ENCODE results near the gene HOXD9. TPM values are rescaled to one million over a fixed set of nuclear protein-coding genes. Genes with fewer than 3 reads are reported as not detected.

HOXD9 gene
- 5.7 and 11.4 TPM in 2 replicates for total RNA-seq

DNA sequence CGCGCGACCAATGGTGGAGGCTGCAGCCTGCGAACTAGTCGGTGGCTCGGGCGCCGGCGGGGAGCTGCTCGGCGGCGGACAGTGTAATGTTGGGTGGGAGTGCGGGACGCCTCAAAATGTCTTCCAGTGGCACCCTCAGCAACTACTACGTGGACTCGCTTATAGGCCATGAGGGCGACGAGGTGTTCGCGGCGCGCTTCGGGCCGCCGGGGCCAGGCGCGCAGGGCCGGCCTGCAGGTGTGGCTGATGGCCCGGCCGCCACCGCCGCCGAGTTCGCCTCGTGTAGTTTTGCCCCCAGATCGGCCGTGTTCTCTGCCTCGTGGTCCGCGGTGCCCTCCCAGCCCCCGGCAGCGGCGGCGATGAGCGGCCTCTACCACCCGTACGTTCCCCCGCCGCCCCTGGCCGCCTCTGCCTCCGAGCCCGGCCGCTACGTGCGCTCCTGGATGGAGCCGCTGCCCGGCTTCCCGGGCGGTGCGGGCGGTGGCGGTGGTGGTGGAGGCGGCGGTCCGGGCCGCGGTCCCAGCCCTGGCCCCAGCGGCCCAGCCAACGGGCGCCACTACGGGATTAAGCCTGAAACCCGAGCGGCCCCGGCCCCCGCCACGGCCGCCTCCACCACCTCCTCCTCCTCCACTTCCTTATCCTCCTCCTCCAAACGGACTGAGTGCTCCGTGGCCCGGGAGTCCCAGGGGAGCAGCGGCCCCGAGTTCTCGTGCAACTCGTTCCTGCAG is at the start of gene HOXD9:
HOXD9 (plus strand) TSS at position 37 of the 728 bp plus-strand sequence; CDS start at position 87, 50 bp downstream.

DNA sequence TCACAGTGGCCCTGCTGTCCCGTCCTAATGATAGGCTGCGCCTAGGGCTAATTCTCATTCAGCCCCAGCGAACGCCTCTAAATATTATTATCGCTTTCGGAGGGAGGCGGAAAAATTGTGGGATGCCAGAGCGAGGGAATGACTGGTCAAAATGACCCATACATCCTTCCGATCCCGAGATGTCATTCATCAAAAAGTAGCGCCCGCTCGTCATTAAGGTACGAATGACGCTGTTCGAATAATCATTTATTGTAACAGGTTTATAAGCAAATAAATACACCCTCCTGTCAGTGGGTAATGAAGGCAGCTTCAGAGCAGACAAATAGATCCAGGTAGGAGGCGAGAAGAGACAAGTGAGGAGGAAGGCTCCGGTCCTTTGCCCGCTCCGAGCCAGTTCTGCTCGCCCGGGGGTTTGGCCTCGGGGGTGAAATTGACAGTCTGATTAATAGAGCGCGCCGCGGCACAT is 38.7 kb upstream of the HOXD9 start, which contains the start of gene EVX2:
EVX2 (minus strand) TSS at position 167 of the 466 bp plus-strand sequence. CDS start 186 bp downstream, outside the sequence.

DNA sequence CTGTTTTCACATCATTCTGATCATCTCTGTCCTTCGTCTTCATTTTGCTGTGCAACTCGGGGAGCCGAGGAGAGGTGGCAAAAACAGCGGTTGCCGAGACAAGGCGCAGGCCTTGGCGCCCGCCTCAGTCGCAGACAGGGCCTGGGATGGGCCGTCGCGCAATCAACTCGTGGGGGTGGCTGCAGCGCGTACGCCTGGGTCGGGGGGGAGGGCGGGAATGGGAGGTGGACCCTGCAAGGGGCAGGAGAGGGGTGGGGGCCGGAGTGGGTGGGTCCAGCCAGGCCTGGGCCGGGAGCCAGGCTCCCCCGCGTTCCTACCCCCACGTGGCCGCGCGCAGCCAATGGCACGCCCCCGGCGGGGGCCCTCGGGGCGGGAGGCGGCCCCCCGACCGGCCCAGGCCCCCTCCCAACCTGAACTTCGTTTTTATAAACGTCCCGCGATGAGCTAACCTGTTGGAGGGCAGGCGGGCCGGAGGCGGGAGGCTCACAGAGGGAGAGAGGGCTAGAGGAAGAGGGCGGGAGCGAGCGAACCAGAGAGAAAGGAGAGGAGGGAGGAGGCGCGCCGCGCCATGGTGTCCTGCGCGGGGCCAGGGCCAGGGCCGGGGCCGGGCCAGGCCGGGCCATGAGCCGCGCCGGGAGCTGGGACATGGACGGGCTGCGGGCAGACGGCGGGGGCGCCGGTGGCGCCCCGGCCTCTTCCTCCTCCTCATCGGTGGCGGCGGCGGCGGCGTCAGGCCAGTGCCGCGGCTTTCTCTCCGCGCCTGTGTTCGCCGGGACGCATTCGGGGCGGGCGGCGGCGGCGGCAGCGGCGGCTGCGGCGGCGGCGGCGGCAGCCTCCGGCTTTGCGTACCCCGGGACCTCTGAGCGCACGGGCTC is 30.0 kb upstream of the HOXD9 start, which contains the start of gene HOXD13:
HOXD13 (plus strand) TSS at position 452 of the 875 bp plus-strand sequence; CDS start at position 622, 170 bp downstream.

DNA sequence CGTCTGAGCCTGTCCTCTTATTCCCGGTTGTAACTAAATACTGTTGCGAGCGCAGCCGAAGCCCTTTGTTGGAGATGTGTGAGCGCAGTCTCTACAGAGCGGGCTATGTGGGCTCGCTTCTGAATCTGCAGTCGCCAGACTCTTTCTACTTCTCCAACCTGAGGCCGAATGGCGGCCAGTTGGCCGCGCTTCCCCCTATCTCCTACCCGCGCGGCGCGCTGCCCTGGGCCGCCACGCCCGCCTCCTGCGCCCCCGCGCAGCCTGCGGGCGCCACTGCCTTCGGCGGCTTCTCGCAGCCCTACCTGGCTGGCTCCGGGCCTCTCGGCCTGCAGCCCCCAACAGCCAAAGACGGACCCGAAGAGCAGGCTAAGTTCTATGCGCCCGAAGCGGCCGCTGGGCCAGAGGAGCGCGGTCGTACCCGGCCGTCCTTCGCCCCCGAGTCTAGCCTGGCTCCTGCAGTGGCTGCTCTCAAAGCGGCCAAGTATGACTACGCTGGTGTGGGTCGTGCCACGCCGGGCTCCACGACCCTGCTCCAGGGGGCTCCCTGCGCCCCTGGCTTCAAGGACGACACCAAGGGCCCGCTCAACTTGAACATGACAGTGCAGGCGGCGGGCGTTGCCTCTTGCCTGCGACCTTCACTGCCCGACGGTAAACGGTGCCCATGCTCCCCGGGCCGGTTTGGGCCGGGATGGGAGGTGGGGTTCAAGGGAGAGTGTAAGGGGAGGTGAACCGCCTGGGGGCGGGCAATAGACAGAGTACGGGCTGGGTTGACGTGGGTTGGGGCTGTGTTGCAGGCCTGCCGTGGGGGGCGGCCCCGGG is 22.6 kb upstream of the HOXD9 start, which contains the start of gene HOXD12:
HOXD12 (plus strand) TSS at position 68 of the 819 bp plus-strand sequence; CDS start at position 75, 7 bp downstream.

DNA sequence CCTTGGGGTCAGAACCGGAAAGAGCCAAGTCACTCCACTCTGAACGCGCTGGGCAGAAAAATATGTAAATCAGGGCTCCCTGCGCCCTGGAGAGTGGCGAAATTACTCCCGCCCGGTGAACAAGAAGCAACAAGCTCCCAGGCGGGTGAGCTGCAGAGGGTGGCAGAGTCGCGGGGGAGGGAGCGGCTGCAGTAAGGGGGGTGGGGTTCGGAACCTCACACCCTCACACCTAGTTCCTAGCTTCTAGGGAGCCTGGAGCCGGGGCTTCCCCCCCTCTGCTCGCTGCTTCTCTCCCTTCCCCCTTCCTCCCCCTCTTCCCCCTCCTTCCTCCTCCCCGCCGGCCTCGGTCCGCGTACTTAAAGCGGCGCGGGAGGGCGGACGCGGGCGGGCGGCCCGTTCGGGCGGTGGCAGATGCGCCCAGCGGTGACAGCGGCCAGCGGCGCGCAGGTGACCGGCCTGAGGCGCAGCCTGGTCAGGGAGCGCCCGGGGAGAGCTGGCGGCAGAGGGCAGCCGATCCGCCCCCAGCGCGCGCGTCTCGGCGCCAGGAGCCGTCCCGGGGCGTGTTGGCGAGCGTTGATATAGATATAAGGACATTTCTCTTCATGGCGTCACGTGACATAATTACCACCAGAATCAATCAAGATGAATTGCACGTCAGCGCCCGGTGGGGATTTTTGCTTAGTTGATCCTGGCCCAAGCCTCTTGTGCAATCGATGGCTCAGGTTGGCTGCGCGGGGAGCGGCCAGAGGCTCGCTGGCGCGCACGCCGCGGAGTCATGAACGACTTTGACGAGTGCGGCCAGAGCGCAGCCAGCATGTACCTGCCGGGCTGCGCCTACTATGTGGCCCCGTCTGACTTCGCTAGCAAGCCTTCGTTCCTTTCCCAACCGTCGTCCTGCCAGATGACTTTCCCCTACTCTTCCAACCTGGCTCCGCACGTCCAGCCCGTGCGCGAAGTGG is 15.7 kb upstream of the HOXD9 start, which contains the start of gene HOXD11:
HOXD11 (plus strand) TSS at position 700 of the 959 bp plus-strand sequence; CDS start at position 776, 76 bp downstream.

DNA sequence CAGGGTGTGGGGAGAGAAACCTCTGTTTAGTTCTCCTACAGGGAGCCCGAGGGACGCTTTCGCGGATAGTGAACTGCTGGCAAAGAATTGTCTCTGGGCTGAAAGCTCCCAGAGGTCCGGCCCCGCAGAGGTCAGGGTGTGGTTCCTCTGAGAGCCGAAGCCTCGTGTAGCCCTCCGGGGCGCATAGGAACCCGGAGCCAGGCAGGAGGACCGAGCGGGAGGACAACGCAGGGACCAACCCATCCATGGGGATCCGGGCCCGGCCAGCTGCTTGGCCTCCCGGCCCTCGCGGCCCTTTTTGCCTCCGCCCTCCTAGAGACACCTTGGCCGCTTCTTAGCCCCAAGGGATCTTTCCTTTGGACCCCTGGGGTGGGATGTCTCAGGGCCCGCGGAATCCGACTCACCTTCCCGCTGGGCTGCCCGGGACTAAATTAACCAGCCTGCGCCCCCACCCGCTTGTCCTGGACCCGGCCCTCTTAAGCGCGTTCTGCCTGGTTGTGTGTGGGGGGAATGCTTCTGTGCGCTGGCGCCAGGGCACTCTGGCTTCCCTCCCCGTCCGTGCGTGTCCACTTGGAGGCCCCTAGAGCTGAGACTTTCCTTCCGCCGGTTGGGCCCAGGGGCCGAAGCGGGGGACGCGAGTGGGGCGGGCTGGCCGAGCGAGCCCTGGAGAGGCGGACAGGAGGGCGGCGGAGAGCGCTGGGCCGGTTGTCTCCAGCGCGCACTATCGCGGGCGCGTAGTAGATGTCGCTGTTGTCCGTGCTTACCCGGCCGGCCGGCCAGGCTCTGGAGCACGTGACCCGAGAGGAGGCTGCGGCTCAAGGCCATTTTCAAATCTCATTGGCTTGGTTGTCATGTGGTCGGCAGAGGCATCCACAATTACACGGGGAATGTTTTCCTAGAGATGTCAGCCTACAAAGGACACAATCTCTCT is 6.4 kb upstream of the HOXD9 start, which contains the start of gene HOXD10:
HOXD10 (plus strand) TSS at position 896 of the 931 bp plus-strand sequence. CDS start 56 bp downstream, outside the sequence.

DNA sequence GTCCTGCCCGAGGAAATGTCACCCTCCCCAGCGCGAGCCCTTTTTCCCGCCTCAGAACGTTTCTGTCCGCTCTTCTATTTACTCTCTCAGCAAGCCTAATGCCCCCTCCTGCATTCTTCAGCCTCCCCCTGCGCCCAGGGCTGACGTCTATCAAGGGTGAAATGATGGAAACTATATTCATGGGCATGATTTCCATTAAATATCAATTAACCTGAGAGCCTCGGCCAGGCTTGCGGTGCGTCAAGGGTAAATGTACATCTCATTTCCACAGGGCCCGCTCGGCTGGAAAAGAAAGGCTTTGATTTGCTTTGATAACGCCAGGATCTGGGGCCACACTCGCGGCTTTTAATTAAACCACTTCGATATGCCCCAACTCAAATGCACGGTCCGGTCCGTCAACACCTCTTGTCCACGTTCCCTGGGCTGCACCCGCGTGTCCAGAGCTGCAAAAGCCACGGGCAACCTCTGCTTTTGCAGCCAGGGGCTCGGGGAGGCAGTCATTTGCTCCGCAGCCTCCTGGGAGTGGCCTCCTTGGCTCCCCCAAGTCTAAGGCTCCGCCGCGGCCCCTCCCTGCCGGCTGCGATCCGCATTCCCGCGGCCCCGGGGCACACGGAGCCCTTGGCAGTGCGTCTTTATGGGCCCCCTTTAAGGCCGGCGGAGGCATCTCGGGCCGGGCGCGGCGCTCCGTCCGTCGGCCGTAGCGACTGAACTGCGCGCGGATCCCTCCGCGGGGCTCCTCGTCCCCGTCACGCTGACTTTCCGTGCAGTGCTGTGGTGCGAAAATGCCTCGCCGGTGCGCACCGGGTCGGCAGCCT is 6.7 kb downstream of the HOXD9 start, which contains the start of gene HOXD8:
HOXD8 (plus strand) TSS at position 724 of the 815 bp plus-strand sequence. CDS start 662 bp downstream, outside the sequence.

DNA sequence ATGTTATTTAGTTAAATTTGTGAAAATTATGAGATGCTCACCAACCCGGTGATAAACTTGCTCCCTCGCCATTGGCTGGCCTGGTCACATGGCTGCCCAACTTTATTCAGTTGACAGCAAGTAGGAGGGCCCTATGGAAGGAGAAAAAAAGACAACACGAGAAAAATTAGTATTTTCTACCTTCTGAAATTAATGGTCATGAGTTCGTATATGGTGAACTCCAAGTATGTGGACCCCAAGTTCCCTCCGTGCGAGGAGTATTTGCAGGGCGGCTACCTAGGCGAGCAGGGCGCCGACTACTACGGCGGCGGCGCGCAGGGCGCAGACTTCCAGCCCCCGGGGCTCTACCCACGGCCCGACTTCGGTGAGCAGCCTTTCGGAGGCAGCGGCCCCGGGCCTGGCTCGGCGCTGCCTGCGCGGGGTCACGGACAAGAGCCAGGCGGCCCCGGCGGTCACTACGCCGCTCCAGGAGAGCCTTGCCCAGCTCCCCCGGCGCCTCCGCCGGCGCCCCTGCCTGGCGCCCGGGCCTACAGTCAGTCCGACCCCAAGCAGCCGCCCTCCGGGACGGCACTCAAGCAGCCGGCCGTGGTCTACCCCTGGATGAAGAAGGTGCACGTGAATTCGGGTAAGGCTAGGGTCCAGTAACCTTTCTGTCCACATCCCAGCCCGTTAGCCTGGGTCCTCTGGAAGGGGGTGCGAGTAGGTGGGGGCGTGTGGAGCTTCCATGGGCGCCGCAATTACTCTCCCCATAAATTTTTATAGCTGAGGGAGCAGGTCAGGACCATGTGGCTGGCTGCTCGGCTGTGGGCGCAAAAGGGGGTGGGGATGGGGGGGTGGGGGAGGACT is 29.1 kb downstream of the HOXD9 start, which contains the start of gene HOXD4:
HOXD4 (plus strand) TSS at position 109 of the 846 bp plus-strand sequence; CDS start at position 193, 84 bp downstream.

DNA sequence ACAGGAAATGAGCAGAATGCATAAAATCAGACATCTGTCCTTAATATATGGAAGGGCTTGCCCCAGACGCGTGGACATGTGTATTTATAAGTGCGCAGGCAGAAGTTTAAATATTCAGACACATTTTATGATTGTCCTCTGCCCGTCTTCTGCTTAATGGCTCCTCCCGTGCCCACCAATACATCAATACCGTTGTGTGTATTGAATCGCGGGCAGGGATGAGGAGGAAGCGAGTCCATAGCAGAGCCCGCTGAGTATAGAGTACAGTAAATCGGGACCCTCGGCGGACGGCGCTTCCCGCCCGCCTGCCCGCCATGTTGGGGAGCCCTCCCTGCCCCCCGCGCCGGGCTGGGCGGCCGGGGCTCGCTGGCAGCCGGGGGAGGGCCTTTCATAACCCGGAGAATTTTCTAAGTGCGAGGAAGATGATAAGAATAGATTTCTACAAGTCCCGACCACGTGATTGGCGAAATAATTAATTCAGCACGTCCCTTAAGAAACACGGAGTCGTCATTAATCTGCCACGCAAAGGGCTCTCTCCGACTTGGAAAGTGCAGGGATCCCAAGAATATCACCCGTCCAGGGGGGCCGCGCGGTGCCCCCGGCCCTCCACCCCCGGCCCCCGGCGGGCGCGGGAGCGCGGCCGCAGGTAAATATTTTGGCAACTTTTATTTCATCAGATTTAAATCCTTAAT is 34.4 kb downstream of the HOXD9 start, which contains the start of gene HOXD3:
HOXD3 (plus strand) TSS at position 501 of the 692 bp plus-strand sequence. CDS start 11,808 bp downstream, outside the sequence.

Other genes with a start within 250 kb of the HOXD9 start
- 9.3 and 15.5 TPM in 2 replicates for gene LNPK, start 120.5 kb upstream of the HOXD9 start, total RNA-seq
- not detected in 2 replicates for gene EVX2, start 38.8 kb upstream of the HOXD9 start, total RNA-seq
- gene HOXD13, start 30.0 kb upstream of the HOXD9 start, total RNA-seq: not detected in 2 replicates
- gene HOXD12, start 22.9 kb upstream of the HOXD9 start, total RNA-seq: not detected in 2 replicates
- 19.2 and 24.7 TPM in 2 replicates for gene HOXD11, start 15.4 kb upstream of the HOXD9 start, total RNA-seq
- 9.8 and 25.0 TPM in 2 replicates for gene HOXD10, start 5.9 kb upstream of the HOXD9 start, total RNA-seq
- 10.8 and 16.0 TPM in 2 replicates for gene HOXD8, start 7.0 kb downstream of the HOXD9 start, total RNA-seq
- 9.6 and 14.5 TPM in 2 replicates for gene HOXD4, start 28.8 kb downstream of the HOXD9 start, total RNA-seq
- gene HOXD3, start 34.6 kb downstream of the HOXD9 start, total RNA-seq: 2.6 and 8.9 TPM in 2 replicates
- 2.0 and 6.8 TPM in 2 replicates for gene HOXD1, start 65.9 kb downstream of the HOXD9 start, total RNA-seq
- 28.6 and 35.2 TPM in 2 replicates for gene MTX2, start 146.7 kb downstream of the HOXD9 start, total RNA-seq